ENCODE data around the gene GPR137. TPM values are rescaled to one million over a fixed set of nuclear protein-coding genes. Genes with fewer than 3 reads are reported as not detected.

GPR137 gene
- total RNA-seq, 1 experiment from 2014 or later = 51.8 TPM

DNA sequence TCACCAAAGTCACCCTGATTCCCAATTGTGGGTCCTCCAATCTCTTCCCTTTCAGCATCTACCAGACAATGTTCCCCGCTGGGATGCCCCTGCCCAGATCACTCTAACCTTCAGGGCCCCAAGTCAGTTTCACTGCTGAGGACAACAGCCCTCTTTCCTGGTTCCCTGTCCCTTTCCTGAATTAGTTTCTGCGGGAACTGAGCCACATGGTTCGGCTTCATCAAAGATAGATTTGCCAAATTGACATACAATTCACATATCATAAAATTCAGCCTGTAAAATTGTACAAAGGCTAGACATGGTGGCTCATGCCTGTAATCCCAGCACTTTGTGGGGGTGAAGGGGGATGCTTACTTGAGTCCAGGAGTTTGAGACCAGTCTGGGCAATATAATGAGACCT is 42.3 kb downstream of the GPR137 start (continued):
- TF ChIP-seq, protein P1, sequence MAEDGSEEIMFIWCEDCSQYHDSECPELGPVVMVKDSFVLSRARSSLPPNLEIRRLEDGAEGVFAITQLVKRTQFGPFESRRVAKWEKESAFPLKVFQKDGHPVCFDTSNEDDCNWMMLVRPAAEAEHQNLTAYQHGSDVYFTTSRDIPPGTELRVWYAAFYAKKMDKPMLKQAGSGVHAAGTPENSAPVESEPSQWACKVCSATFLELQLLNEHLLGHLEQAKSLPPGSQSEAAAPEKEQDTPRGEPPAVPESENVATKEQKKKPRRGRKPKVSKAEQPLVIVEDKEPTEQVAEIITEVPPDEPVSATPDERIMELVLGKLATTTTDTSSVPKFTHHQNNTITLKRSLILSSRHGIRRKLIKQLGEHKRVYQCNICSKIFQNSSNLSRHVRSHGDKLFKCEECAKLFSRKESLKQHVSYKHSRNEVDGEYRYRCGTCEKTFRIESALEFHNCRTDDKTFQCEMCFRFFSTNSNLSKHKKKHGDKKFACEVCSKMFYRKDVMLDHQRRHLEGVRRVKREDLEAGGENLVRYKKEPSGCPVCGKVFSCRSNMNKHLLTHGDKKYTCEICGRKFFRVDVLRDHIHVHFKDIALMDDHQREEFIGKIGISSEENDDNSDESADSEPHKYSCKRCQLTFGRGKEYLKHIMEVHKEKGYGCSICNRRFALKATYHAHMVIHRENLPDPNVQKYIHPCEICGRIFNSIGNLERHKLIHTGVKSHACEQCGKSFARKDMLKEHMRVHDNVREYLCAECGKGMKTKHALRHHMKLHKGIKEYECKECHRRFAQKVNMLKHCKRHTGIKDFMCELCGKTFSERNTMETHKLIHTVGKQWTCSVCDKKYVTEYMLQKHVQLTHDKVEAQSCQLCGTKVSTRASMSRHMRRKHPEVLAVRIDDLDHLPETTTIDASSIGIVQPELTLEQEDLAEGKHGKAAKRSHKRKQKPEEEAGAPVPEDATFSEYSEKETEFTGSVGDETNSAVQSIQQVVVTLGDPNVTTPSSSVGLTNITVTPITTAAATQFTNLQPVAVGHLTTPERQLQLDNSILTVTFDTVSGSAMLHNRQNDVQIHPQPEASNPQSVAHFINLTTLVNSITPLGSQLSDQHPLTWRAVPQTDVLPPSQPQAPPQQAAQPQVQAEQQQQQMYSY (CRISPR knock-in tag; IDR thresholded peaks at IDR 0.05) = no peak
- TF ChIP-seq SOX15 (CRISPR knock-in tag; IDR thresholded peaks at IDR 0.05) (no peak), ETV6 (CRISPR knock-in tag; IDR thresholded peaks at IDR 0.05) (no peak), RORB (CRISPR knock-in tag; IDR thresholded peaks at IDR 0.05) (no peak), TCF7 (CRISPR knock-in tag; IDR thresholded peaks at IDR 0.05; ENCODE audit: low read depth) (no peak)
- TF ChIP-seq, protein P2, sequence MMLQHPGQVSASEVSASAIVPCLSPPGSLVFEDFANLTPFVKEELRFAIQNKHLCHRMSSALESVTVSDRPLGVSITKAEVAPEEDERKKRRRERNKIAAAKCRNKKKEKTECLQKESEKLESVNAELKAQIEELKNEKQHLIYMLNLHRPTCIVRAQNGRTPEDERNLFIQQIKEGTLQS (CRISPR knock-in tag; conservative IDR thresholded peaks at IDR 0.05) = no peak

DNA sequence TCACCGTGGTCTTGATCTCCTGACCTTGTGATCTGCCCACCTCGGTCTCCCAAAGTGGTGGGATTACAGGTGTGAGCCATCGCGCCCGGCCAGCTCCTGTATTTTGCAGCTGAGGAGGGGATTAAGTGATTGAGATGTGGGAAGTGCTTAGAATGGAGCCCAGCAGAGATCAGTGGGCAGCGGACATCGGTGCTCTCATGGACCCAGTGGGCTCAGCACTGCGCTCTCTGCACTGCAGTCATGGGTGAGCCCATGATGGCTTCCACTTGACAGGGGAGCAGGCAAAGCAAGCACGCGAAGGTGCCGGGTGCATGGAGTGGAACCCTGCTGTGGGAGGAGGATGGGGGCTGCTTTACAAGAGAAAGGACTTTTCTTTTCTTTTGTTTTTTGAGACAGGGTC is 45.2 kb downstream of the GPR137 start:
- Mint-ChIP-seq H3K4me1 (peaks cover 10% of the 10 kb centered on the region), H3K27ac (no peak overlapping the region), H3K4me3 (no peak overlapping the region), H3K36me3 (no peaks in the 10 kb centered on the region), H3K9me3 (0 out of 2 replicates have a peak, but pooled peaks cover 3% of the 10 kb centered on the region), H3K27me3 (ENCODE audit: low read depth) (peaks cover 14% of the 10 kb centered on the region; the same call in 1 of the 2 replicates)
- DNase-seq (ENCODE audit: low spot score) (peak; percentile 11), ATAC-seq (no peak)
- POLR2A ChIA-PET = interaction anchor here (1.0 kb wide), 1 partner anchor 14 kb away, joined by 6 read pairs; the partner anchor contains the start of genes PRDX5 and TRMT112
- CTCF ChIA-PET = interaction anchor here (0.5 to 4.8 kb wide), 22 partner anchors 11 to 557 kb away, joined by 3 to 118 read pairs (median 6); partner anchors contain the start of genes BAD, CCDC88B, ESRRA and PRDX5
- TF ChIP-seq, protein P3, sequence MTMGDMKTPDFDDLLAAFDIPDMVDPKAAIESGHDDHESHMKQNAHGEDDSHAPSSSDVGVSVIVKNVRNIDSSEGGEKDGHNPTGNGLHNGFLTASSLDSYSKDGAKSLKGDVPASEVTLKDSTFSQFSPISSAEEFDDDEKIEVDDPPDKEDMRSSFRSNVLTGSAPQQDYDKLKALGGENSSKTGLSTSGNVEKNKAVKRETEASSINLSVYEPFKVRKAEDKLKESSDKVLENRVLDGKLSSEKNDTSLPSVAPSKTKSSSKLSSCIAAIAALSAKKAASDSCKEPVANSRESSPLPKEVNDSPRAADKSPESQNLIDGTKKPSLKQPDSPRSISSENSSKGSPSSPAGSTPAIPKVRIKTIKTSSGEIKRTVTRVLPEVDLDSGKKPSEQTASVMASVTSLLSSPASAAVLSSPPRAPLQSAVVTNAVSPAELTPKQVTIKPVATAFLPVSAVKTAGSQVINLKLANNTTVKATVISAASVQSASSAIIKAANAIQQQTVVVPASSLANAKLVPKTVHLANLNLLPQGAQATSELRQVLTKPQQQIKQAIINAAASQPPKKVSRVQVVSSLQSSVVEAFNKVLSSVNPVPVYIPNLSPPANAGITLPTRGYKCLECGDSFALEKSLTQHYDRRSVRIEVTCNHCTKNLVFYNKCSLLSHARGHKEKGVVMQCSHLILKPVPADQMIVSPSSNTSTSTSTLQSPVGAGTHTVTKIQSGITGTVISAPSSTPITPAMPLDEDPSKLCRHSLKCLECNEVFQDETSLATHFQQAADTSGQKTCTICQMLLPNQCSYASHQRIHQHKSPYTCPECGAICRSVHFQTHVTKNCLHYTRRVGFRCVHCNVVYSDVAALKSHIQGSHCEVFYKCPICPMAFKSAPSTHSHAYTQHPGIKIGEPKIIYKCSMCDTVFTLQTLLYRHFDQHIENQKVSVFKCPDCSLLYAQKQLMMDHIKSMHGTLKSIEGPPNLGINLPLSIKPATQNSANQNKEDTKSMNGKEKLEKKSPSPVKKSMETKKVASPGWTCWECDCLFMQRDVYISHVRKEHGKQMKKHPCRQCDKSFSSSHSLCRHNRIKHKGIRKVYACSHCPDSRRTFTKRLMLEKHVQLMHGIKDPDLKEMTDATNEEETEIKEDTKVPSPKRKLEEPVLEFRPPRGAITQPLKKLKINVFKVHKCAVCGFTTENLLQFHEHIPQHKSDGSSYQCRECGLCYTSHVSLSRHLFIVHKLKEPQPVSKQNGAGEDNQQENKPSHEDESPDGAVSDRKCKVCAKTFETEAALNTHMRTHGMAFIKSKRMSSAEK (CRISPR knock-in tag; IDR thresholded peaks at IDR 0.05; ENCODE audit: borderline replicate concordance) = no peak
- peak; percentile 33; the same call in 1 of the 2 replicates for TF ChIP-seq ZNF423 (CRISPR knock-in tag; IDR thresholded peaks at IDR 0.05)

DNA sequence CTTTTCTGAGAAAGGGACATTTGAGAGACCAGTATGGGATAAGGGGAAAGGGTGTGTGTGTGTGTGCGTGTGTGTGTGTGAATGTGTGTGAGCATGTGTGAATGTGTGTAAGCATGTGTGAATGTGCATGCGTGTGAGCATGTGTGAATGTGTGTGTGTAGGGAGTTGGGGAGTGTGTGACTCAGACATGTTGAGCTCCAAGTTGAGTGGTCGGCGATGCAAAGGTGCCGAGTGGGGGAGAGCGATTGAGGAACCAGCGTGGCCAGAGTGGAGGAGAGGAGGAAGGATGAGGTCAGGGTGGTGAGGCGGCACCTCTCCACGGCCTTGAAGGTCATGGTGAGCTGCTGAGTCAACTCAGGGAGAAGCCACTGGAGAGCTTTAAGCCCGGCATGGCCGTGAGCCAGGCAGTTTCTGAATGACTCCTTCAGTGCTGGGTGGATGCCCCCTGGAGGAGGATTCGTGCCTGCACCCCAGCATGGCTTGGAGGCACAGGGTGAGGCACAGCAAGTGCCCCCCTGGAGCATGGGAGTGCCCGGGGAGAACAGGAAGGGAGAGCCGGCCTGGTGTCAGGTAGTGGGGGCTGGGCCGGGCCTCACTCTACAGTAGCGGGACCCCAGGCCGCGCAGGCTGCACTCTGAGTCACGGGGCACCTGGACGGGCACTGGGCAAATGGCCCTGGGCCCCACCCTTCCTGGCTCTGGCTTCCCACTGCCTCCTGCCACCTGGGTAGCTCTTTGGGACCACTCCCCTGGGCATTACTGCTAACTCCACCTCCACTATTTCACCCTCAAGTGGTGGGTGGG is 46.1 kb downstream of the GPR137 start:
- peak overlapping the region; percentile 11 for H3K27ac Mint-ChIP-seq
- H3K4me1 Mint-ChIP-seq = peaks cover 10% of the 10 kb centered on the region
- H3K27me3 Mint-ChIP-seq (ENCODE audit: low read depth) = peaks cover 11% of the 10 kb centered on the region; the same call in 1 of the 2 replicates
- H3K36me3 Mint-ChIP-seq = no peaks in the 10 kb centered on the region
- H3K9me3 Mint-ChIP-seq = 0 out of 2 replicates have a peak, but pooled peaks cover 3% of the 10 kb centered on the region
- POLR2A ChIA-PET = interaction anchor here (1.0 kb wide), 1 partner anchor 15 kb away, joined by 6 read pairs; the partner anchor contains the start of genes PRDX5 and TRMT112
- ATAC-seq (peak; percentile 79), DNase-seq (ENCODE audit: low spot score) (peak; percentile 65)
- CTCF ChIA-PET = interaction anchor here (0.7 to 4.8 kb wide), 30 partner anchors 8 to 556 kb away, joined by 3 to 118 read pairs (median 6); partner anchors contain the start of genes BAD, CCDC88B, ESRRA and PLCB3
- H3K4me3 Mint-ChIP-seq = no peak overlapping the region
- TF ChIP-seq RELA (CRISPR knock-in tag; IDR thresholded peaks at IDR 0.05; ENCODE audit: borderline replicate concordance) (peak; percentile 73; the same call in 1 of the 2 replicates), ZNF423 (CRISPR knock-in tag; IDR thresholded peaks at IDR 0.05) (peak; percentile 61), TP53 (CRISPR knock-in tag; IDR thresholded peaks at IDR 0.05) (no peak), ZNF232 (CRISPR knock-in tag; IDR thresholded peaks at IDR 0.05) (no peak), FOXP1 (CRISPR knock-in tag; IDR thresholded peaks at IDR 0.05; ENCODE audit: borderline replicate concordance) (0 out of 2 replicates have a peak, but pooled peaks have one; percentile 41)
- TF ChIP-seq, protein P3 (CRISPR knock-in tag; IDR thresholded peaks at IDR 0.05; ENCODE audit: borderline replicate concordance) = no peak
- TF ChIP-seq, protein P4, sequence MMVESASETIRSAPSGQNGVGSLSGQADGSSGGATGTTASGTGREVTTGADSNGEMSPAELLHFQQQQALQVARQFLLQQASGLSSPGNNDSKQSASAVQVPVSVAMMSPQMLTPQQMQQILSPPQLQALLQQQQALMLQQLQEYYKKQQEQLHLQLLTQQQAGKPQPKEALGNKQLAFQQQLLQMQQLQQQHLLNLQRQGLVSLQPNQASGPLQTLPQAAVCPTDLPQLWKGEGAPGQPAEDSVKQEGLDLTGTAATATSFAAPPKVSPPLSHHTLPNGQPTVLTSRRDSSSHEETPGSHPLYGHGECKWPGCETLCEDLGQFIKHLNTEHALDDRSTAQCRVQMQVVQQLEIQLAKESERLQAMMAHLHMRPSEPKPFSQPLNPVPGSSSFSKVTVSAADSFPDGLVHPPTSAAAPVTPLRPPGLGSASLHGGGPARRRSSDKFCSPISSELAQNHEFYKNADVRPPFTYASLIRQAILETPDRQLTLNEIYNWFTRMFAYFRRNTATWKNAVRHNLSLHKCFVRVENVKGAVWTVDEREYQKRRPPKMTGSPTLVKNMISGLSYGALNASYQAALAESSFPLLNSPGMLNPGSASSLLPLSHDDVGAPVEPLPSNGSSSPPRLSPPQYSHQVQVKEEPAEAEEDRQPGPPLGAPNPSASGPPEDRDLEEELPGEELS (CRISPR knock-in tag; IDR thresholded peaks at IDR 0.05) = no peak
